Stimulated activated CD4-positive, alpha-beta T cell treated with anti-CD3 and anti-CD28 coated beads, Interleukin-1b, Interleukin-23, amount 100 ng/mL, for 24 hours (primary cell): ENCODE measurements around the gene LNX2.

Experiments
- DNase-seq, 4 experiments: peaks; one replicate each; pipeline ENCODE4 v3.0.0-alpha.2; 2020; ENCODE audit warnings: low read depth in 4 of 4, low spot score in 1 of 4

LNX2 gene

GRCh38 chr13:27617881-27618321, 2.4 kb downstream of the LNX2 start:
- DNase-seq, result no peak

DNA sequence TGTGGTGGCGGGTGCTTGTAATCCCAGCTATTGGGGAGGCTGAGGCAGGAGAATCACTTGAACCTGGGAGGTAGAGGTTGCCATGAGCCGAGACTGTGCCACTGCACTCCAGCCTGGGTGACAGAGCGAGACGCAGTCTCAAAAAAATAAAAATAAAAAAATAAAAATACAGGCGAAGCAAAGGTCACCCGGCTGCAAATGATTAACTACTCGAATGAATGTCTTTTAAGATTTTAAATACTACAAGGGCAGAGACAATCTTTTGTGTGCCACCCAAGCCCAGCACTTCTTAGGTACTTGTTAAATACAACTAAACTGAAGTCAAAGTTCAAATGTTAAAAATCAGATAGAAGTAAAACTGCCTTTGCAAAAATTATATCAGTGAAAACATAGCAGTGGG, 6.7 kb downstream of the LNX2 start:
- DNase-seq, result no peak

- DNase-seq, result no peak
Measured at GRCh38 chr13:27607125-27607524, 13.2 kb downstream of the LNX2 start.

GRCh38 chr13:27605610-27606200, 14.6 kb downstream of the LNX2 start:
- DNase-seq, result no peak

DNA sequence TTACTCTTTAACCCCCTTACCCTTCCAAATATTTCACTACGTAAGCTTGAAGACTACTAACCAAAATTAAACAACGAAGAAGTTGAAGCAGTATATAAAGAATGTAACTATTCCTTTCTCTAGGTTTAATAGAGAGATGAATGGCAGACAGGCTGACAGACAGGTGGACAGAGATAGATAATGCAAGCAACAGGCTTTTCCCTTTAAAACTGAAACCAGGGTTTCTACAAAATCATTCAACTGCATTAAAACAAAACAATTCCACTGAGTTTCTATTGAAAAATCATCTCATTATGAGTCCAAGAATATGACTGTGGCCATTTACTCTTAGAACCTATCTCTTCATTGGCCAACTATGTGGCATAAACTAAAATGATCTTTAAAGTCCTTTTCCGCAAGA, 15.2 kb downstream of the LNX2 start:
- no peak for DNase-seq

GRCh38 chr13:27601803-27602202, 18.5 kb downstream of the LNX2 start:
- no peak for DNase-seq

DNA sequence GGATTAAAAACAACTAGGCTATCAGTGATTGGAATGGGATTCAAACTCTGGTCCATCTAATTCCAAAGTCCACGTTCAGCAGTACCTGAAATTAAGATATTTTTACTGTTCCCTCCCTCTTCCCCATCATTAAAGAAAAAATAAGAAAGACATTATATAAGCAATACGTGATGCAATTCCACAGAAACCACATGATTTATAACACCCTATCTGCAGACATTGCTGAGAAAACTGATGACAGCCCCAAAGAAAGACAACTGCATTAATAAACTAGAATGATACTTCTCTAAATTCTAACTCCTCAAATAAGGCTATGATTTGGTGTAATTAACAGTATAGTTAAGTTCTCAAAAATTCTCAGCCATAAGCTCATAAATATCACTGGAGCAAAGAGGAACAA, 19.1 kb downstream of the LNX2 start:
- no peak for DNase-seq

GRCh38 chr13:27600711-27601110, 19.6 kb downstream of the LNX2 start:
- no peak for DNase-seq

DNA sequence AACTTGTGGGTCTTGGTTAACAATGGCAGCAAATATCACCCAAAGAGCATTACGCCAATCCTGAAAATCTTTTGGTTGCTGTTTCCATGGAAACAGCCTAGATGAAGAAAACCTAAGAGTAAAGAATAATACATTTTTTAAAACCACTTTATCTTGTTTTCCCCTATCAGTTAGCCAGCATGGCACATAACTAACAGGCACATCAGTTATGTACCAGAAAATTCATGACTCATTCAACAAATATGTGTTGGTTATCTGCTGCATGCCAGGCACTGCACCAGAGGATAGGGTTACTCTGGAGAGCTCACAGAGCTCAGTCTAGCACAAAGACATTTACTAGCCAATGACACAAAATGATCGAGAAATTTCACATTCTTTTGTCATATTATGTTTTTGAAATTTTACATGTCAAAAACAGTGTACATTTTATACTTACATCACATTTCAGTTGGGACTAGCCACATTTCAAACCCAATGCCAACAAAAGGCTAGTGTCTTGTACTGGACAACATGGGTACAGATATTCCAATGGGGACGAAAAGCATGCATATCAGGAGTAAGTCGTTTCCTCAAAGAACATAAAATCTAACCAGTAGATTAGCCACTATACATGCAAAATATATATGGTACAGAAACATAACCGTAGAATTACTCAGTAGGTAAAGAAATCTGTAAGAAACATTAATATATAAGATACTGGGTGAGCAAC, 20.3 kb downstream of the LNX2 start:
- no peak for DNase-seq

DNA sequence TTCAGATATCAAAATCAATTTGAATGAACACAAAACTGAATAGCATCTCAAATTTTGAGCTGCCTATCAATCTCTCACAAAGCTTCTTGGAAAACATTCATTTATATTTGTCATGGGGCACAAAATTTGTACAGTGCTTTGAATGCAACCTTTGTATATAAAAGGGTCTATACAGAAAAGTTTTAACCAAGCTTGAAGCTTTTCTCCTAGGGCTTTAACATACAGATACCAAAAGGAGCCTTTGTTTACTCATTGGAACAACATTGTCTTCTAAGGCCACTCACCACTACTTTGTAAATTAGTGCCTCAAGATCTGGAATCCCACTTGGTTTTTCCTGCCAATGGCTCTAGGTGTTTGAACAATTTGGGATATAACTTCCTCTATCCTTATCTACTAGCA, 21.2 kb downstream of the LNX2 start:
- no peak for DNase-seq

DNA sequence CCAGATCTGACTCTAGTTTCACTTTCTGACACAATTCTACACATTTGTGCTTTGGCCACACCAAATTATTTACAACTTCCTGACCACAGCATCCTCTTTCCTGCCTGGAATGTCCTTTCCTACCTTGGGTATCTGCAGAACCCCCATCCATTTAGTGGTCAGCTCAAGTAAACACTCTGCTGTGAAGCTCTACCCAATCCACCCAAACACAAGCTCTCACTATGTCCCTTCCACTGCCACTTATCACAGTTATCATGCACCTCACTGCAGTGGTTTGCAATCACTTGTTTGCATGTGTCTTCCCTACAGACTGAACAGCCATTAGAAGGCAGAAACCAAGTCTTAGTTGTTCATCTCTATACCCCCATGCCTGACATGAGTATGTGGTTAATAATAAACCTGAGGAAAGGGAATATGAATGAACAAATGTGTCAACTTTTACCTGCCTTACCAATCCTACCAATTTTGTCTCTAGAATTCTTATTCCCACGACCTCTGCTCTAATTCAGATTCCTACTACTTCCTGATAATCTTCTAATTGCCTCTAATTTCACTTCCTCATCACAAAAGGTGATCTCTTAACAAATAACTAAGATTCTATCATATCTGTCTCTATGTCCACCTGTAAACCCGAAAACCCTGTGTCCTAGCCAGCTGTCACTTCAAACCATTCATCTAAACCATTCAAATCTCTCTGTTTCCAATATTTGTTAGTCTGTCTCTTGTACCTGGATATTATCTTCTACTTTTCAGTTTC, 25.1 kb downstream of the LNX2 start:
- no peak for DNase-seq

DNA sequence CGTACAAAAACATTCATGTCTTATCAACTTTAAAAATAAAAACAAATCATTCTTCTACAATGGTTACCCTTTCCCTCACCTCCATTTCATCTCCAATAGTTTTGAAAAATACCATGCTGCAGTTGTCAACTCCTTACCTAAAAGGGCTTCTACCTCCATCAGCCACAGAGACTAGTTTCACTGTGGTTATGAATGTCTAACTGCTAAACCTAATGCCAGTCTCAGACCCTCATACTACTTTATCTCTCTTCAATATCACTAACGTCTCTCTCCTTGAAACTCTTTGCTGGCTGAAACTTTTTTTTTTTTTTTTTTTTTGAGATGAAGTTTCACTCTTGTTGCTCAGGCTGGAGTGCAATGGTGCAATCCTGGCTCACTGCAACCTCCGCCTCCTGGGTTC, 27.1 kb downstream of the LNX2 start:
- DNase-seq, result no peak

- no peak for DNase-seq
Measured at GRCh38 chr13:27592865-27593264, 27.5 kb downstream of the LNX2 start.

DNA sequence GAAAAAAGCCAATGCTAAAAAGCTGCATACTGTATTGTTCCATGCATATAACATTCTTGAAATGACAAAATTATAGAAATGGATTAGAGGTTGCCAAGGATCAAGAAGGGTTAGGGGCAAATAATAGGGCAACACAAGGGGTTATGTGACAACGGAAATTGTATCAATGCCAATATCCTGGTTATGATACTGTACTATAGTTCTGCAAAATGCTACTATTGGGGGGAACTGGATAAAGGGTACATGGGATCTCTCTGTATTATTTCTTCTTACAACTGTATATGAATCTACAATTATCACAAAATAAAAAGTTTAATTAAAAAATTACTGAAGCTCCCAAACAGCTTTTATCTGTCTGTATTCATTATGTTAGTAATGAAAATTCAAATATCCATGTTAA, 31.9 kb downstream of the LNX2 start:
- no peak for DNase-seq

- no peak for DNase-seq
Measured at GRCh38 chr13:27587095-27587746, 33.1 kb downstream of the LNX2 start.

GRCh38 chr13:27583645-27584044, 36.7 kb downstream of the LNX2 start:
- no peak for DNase-seq

- DNase-seq, result no peak
Measured at GRCh38 chr13:27578121-27579030, 42.0 kb downstream of the LNX2 start.

DNA sequence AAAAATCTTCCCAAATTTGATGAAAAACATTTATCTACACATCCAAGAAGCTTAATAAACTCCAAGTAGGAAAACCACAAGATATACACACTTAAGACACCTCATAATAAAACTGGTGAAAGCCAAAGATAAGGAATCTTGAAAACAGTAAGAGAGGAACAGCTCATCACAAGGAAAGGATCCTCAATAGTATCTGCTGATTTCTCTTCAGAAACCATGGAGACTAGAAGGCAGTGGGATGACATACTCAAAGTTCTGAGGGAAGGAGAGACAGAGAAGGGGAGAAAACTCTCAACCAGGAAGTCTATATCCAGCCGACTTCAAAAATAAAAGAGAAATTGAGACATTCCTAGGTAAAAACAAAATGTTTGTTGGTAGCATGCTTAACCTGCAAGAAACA, 45.7 kb downstream of the LNX2 start:
- DNase-seq, result no peak

GRCh38 chr13:27573265-27573664, 47.1 kb downstream of the LNX2 start:
- DNase-seq, result no peak

GRCh38 chr13:27572234-27572901, 48.0 kb downstream of the LNX2 start:
- DNase-seq, result no peak
